ENCODE results near the gene LRRC10B.

LRRC10B gene

DNA sequence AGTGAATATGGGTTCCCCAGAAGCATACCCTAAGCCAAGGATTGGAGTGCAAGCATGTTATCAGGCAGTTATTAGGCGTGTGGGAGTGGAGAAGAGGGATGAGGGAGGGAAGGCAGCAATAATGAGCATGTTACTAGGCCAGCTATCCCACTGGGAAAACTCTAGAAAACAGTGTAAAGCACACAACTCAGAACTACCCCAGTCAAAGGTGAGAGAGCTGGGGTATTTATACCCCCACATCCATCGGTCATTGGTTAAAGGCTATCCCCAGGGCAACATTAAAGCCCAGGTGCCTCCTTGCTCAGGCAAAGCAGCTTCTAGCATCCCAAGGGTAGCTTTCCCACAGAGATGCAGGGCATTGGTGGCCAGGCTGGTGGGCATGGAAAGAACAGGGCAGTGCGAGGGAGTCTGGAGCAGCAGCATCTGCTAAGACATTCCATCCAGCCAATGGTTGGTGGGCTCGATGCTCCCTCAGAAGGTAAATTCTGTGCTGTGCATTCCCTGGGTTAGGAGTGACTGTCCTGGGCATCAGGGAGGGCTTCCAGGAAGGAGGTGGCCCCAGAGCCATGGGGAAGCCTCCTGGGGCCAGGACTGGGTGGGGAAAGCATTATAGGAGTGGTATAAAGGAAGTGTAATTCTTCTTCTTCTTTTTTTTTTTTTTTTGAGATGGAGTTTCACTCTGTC, 21.1 kb upstream of the LRRC10B start:
- DNase-seq, result no peak

DNA sequence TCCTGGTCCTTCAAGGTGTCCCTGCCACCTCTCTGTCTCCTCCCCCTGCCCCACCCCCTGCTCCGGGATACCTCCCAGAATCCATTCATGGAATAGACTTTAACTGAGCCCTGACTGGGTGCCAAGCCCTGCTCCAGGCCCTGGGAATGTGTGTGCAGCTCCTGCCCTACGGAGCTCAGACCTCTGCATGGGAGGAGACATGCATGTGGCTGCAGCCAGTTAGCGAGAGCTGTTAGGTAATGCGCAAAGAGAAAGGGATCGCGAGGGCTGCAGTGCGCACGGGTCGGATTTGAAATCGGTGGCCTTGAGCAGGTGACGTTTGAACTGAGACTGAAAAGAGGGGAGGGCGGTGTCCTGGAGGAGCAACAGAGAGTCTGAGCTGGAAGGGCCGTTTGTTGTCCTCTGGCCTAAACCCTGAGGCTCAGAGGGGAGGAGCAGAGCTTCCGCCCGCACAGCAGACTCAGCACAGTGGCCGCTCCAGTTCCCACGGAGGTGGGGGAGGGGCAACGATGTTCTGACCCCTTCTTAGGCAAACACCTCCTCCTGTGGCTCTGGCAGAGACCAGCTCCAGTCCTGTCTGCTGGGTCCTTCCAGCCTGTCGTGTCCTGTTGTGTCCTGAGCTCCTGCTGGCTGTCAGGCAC, 19.8 kb upstream of the LRRC10B start:
- DNase-seq, result peak; percentile 58

DNA sequence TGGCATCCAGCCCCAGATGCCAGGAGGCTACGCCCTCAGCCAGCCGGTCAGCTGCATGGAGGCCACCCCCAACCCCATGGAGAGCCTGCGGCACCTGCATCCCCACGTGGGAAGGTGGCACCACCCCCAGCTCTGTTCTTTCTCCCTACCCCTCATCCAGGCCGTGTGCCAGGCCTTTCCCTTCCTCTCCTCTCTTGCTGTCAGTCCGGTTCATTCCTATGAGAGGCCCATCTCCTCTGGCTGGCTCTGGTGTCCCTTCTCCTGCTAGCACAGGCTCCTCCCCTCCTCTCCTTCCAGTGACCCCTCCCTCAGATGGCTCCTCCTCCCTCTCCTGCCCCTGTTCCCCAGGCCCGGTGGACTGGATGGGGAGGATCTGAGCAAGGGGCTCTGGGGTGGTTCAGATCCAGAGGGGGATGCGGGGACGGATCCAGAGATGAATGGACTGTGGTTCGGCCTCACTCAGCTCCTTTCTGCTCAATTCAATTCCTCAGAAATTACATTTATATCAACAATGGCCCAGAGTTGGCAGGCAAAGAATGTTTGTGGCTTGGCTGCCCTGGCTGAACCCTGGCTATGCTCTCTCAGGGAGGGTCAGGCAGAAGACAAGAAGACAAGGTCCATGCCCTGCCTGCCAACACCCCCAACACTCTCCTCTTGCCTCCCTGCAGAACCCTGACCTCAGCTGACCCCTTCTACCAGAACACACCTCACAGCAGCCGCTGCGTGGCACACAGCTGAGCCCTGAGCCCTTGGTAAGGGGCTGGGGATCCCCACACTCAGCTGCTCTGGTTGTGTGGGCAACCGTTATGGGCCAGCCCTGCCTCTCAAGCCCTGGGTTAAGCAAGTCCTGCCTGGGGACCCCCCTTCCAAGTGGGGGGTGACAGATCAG, 18.5 kb upstream of the LRRC10B start:
- peak; percentile 48 for DNase-seq

DNA sequence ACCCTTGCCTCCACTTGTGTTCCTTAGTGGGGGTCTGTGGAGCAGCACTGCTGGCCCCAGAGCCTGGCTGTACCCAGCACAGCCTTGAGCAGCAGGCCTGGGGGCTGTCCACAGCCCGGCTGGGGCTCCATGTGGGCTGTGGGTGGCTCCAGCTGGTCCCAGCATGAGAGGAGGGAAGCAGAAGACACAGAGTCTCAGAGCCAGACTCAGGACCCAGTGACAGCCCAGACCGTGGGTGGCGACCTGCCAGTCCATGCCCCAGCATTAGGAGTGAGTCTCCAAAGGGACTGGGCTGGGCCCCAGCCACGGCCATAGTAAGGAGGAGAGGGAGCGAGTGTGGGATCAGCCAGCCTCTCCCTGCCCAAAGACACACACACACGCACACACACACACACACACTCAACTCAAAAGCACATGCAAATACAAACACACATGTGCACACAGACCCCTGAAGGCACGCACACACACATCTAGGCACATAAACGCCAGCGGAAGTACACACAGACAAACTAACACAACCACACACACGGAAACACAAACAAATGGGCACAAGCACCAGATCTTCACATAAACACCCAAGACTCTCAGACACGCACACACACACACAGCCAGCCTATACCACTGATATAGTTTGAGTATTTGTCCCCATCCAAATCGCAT, 16.7 kb upstream of the LRRC10B start:
- DNase-seq, result no peak

DNA sequence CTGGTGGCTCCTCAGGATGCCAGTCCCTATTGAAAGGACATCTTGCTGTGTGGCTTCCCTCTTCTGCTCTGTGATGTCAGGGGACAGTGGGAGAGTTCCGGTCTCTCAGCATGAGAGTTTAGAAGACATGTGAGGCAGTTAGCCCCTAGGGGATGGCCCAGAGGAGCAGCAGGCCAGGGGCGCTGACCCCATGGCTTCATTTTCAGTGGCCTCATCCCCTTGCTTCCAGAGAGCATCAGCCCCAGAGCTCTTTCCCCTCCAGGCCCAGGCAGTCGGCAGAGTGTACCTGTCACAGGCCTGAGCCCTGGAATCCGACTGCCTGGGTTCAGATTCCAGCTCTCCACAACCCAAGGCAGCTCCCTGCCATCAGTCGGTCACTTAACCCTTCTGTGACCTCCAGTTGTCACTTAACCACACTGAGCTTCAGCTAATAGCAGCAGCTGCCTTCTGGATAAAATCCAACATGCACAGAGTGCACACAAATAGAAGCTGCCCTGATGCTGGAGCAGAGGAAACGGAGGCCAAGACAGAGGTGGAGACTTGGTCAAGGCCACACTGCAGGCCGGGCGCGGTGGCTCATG, 14.1 kb upstream of the LRRC10B start:
- peak; percentile 26 for DNase-seq

DNA sequence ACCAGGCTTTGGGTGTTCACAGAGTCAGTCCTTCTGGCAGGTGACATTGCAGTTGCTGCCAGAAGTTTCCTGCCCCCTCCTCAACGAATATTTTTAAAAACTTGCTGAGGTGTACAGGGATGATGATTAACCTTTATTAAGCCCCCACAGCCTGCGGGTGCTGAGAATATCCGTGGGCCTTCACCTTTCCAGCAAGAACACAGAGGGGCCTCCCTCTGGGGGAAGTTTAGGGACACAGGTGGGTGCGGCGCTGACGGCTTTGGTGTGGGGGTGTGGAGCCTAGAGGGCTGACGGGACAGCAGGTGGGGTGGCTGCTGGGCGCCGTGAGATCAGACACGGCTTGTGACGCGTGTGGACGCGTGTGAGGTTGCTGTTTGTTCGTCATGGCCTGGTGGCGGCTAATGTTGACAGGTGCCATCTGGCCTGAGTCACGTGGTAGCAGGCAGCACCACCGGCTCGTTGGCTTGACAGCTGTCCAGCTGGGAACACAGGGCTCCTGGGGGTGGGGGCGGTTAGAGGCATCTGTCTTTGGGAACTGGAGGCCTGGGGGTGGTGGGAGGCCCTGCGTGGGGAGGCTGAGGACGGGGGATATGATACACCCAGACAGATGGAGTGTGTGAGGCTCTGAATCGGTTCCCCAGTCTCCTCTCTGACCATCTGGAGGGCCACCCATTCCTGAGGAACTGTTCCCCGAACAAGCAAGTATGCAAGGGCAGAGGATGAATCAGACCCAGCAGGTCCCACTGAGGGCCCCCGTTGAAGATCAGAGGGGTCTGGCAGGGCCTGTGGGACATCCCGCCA, 12.5 kb upstream of the LRRC10B start:
- peak; percentile 84 for DNase-seq

DNA sequence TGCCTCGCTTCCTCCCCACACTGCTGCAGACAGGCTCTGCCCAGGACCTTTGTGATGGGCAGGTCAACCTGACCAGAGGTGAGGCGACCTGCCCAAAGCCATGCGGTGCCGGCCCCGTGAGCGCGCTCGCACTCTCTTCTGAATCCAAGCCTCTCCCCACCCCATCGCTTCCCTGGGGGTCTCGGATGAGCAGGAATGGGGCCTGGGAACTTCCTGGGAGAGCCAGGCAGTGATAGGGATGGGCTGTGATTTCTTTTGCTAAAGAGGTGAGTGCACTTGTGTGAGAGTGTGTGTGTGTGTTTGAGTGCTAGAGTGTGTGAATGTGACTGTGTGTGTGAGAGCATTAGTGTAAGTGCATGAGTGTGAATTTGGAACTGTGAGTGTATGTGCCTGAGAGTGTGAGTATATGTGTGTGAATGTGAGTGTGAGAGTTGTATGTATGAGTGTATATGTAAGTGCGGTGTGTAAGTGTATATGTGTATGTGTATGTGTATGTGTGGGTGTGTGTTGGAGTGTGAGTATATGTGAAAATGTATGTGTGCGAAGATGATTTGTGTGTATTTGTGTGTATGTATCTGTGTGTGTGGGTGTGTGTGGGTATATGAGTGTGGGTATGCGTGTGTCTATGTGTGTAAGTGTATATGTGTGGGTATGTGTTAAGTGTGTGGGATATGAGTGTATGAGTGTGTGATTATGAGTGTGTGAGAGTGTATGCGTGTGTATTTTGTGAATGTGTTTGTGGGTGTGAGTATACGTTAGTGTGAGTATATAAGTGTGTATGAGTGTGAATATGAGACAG, 11.7 kb upstream of the LRRC10B start:
- no peak for DNase-seq

DNA sequence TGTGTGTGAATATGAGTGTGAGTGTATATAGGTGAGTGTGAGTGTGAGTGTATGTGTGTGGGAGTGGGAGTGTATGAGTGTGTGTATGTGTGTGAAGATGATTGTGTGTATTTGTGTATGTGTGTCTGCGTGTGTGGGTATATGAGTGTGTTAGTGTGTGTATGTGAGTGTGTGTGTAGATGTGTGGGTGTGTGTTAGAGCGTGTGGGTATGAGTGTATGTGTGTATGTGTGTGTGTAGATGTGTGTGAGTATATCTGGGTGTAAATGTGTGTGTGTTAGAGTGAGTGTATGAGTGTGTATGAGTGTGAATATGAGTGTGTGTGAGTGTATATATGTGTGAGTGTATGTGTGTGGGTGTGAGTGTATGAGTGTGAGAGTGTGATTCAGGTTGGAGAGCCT, 11.1 kb upstream of the LRRC10B start:
- DNase-seq, result no peak

DNA sequence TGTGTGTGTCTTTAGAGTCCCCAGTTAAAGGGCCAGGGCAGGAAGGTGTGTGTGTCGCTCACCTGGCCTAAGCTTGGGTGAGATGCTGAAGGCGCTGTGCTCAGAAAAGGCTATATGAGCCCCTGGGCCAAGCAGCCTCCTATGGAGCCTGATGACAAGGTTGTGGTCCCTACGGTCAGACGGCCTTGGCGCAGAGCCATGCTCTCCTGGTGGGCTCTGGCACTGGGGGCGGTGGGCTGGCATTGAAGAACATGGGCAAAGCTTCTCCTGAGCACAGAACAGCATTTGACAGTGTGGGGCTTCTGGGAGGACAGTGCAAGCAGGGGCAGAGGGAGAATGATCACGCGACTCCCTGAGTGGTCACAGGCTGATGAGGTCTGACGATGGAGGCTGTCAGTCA, 10.7 kb upstream of the LRRC10B start:
- DNase-seq, result no peak

DNA sequence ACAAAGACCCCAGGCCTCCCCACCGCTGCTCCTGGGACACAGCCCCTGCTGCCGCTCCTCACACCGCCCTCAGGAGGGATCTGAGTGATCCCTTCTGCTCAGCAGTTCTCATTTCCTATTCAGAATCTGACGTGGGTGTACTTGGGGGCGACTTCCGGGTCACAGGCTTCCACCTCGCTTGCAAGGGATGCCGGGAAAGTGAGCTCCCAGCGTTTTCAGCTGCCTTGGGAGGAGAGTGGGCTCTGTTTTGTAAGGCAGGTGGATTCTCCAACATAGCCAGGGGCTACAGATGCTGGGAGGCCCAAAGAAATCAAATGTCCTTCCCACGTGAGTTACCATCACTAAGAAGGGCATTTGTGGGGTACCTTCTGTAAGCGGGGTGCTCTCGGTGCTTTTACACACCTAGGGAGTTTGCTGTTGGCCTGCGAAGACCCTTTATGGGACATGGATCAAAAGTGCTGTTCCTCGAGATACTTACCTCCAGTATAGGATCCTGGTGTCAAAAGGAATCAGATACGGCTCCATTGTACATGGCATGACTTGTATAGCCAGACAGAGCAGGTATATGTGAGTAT, 9.7 kb upstream of the LRRC10B start:
- no peak for DNase-seq

DNA sequence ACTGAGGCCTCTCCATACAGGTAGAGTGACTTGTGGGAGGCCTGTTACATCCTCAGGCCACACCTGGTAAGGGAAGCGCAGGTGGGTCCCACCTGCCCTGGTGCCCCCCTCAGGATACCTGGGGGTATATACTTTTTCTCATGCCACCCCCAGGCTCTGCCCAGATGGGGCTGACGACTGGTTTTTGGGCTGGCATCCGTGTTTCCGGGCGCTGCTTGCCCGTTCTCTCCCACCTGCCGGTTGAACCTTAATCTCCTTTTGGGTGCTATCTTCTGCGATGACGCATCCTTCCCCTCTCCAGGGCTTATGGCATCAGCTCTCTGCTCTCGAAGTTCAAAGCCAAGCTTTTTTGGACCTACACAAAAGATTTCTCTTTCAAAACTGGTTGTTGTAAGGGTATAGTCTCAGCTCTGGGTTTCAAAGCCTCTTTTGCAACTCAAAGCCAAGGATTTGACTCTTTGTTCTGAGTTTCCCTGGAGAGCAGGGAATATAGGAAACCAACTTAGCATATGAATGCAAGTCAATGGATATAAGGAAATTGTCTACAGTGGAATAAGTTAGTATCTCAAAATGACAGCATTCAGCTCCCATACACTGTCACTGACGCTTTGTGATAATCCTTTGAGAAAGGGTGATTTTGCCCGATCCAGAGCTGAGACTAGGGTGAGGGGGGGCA, 8.6 kb upstream of the LRRC10B start:
- DNase-seq, result no peak

DNA sequence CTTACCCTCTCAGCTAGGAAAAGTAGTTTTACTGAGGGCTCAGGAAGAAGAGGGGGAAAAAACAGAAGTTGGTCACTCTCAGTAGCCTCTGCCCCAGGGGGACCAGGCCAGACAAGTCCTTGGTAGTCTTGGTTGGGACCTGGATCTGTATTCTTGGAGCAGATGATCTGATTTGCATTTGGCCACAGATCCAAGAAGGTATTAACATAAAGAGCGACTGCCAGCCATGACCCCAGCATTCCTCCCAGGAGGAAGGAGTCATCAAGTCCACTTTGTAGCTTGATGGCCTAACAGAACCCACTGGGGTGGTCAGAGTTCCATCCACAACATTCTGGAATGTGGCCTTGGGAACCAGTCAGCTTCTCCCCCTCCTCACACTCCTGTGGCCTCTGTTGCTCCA, 6.0 kb upstream of the LRRC10B start:
- DNase-seq, result no peak

DNA sequence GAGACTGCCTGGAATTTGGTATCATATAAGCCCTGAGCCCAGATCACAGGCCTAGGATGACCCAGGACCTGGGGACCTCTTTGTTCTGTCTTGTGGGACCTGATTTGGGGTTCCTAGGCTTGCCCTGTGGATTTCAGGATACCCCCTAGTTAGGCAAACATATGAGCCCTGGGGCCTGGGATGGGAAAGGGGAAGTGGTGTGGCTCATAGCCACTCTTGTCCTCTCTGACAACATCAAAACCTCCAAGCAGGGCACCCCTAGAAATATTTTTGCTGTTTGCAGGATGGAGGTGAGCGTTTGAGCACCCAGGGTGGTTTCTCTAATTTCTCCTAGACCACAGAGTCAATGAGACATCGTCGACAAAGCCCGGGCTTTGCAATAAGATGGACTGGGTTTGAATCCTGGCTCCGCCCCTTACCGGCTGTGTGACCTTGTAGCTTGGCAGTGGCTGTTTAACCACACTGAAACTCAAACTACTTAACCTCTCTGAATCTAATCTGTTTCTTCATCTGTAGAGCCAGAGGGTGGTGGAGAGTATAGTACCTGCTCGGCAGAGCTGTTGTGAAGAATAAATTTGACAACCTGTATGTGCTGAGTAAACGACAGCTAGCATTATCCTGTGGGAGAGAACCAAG, 5.3 kb upstream of the LRRC10B start:
- DNase-seq, result no peak

DNA sequence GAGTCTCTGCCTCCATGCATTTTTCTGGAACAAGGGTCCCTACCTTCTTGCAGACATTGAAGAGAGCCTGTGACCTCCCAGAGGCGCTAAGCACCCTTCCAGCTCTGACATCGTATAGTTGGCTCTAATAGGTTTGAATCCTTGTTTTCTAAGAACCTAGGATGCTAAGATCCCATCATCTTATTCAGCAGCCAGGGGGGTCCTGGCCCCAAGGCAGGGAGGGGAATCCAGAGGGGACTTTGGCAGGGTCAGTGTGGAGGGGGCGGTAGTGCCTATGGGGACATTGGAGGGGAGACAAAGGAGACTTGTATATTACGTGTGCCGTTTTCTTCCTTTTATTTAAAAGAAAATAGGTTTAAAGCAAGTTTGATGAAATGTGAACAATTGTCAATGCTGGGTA, 3.4 kb upstream of the LRRC10B start:
- no peak for DNase-seq

DNA sequence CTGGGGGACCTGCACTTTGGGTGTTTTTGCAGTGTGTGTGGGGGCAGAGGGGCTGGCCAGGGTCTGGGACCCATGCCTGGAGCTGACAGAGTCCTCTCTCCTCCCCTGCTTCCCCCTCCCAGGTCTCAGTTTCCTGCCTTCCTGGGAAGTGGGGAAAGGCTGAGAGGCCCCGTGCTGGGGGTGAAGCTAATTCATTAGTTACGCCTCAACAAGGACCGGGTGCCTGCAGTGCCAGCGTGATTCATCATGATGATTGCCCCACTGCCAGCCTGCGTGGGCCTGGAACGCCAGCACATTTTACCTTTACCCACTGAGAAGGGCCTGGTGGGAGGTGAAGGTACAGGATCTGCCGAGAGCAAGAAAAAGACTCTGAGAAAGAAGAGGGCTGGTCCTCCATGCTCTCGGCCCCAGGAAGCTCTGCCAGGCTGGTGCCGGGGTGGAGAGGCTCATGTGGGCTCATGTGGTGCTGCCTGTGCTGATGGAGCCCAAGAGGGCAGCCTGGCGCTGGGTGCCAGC, 2.9 kb upstream of the LRRC10B start:
- no peak for DNase-seq

DNA sequence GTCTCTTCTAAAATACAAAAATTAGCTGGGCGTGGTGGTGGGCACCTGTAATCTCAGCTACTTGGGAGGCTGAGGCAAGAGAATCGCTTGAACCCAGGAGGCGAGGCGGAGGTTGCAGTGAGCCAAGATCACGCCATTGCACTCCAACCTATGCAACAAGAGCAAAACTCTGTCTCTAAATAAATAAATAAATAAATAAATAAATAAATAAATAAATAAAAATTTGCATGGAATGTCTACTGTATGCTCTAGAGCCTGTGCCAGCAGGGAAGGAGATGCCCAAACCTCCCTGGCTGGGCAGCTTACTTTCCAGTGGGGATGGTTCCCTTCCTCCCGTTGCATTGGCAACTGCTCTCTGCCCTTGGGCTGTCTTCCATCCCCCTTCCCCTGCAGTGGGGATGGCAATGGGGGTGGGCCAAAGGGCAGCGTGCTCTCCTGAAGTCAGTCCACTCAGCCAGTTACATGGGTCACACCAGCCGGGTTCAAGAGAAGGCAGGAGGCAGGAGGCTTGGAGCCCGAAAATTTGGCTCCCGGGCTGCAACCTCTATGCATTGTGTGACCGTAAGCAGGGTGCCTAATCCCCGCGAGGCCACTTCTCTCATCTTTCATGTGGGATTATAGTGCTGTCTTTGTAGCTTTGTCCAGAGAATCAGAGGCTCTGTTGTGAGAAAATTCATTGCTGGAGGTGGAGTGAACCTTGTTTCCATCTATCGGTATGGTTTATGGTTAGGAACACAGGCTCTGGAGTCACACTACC, 1.4 kb upstream of the LRRC10B start:
- DNase-seq, result no peak

DNA sequence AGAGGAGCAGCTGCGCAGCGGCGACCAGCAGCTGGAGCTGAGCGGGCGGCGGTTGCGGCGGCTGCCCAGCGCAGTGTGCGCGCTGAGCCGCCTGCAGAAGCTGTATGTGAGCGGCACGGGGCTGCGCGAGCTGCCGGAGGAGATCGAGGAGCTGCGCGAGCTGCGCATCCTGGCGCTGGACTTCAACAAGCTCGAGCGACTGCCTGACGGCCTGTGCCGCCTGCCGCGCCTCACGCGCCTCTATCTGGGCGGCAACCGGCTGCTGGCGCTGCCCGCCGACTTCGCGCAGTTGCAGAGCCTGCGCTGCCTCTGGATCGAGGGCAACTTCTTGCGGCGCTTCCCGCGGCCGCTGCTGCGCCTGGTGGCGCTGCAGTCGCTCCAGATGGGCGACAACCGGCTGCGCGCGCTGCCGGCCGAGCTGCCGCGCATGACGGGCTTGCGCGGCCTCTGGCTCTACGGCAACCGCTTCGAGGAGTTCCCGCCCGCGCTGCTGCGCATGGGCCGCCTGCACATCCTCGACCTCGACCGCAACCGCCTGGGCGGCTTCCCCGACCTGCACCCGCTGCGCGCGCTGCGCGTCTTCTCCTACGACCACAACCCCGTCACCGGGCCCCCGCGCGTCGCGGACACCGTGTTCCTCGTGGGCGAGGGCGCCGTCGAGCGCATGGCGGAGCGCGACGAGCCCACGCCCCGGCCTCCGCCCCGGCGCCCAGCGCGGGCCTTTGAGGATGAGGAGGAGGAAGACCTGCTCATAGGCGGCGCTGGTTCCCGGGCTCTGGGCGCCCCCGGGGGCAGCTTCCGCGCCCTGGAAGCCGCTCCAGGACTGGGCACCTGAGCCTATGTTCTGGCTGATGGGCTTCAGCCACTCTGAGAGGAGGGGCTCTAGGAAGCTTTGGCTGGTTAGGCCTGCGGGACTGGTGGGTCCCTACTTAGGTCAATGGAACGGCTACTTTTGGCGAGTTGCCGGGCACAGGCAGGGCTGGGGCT, 787 bp downstream of the LRRC10B start:
- DNase-seq, result peak; percentile 74
